RKO (cell line): ENCODE data around the gene ZNF282.
A peak's percentile ranks its signal among the peaks of the same experiment; 100 is the strongest.

Experiments
- DNase-seq: peaks from one replicate; pipeline ENCODE4 v3.0.0-alpha.2; 2016; ENCODE audit warnings: low spot score

ZNF282 gene

GRCh38 chr7:149191851-149192250 is 3.5 kb upstream of the ZNF282 start:
- no peak for DNase-seq

- no peak for DNase-seq
These were observed 557 bp upstream of the ZNF282 start for GRCh38 chr7:149194799-149195179.

GRCh38 chr7:149196151-149196704 is 882 bp downstream of the ZNF282 start:
- DNase-seq: no peak

- DNase-seq: peak; percentile 73
These were observed 1.4 kb downstream of the ZNF282 start for GRCh38 chr7:149196705-149197171.

GRCh38 chr7:149197675-149198074 is 2.3 kb downstream of the ZNF282 start:
- DNase-seq: no peak

- DNase-seq: no peak
These were observed 2.9 kb downstream of the ZNF282 start for GRCh38 chr7:149198161-149198816.

GRCh38 chr7:149199234-149199995 is 4.1 kb downstream of the ZNF282 start:
- DNase-seq: no peak

GRCh38 chr7:149202831-149203231 is 7.5 kb downstream of the ZNF282 start:
- no peak for DNase-seq

- no peak for DNase-seq
These were observed 10.5 kb downstream of the ZNF282 start for GRCh38 chr7:149205690-149206381.

GRCh38 chr7:149207324-149208035 is 12.1 kb downstream of the ZNF282 start:
- DNase-seq: no peak

GRCh38 chr7:149209518-149210269 is 14.3 kb downstream of the ZNF282 start:
- peak; percentile 83 for DNase-seq

- DNase-seq: no peak
These were observed 15.2 kb downstream of the ZNF282 start for GRCh38 chr7:149210551-149210950.

GRCh38 chr7:149214020-149214720 is 18.8 kb downstream of the ZNF282 start:
- no peak for DNase-seq

- DNase-seq: no peak
These were observed 21.1 kb downstream of the ZNF282 start for GRCh38 chr7:149216402-149216801.

- DNase-seq: no peak
These were observed 22.2 kb downstream of the ZNF282 start for GRCh38 chr7:149217570-149217969.

GRCh38 chr7:149218469-149219420 is 23.4 kb downstream of the ZNF282 start:
- no peak for DNase-seq

- no peak for DNase-seq
These were observed 25.2 kb downstream of the ZNF282 start for GRCh38 chr7:149220534-149220933.

- DNase-seq: no peak
These were observed 27.8 kb downstream of the ZNF282 start for GRCh38 chr7:149223176-149223575.

GRCh38 chr7:149223761-149224160 is 28.4 kb downstream of the ZNF282 start:
- no peak for DNase-seq
